GM13977 (cell line): ENCODE data around the gene NDUFB11.

Source experiments
- DNase-seq: peaks from one replicate; pipeline ENCODE4 v3.0.0; 2012; ENCODE audit warnings: low spot score
- in situ Hi-C: fragments of 300-500 bp; cut with MboI; formaldehyde crosslinking; loops from one replicate; pipeline ENCODE4 v1.12.0; 2022; ENCODE audit warnings: low sequenced_read_pairs, low pct_unique_long_range_greater_than_20kb, mixed read lengths, inconsistent platforms; ENCODE audit not compliant: unreplicated experiment
- TF ChIP-seq, protein P1 (sequence below): IDR thresholded peaks from 2 replicates; pipeline ENCODE4 v1.5.1; 2012; ENCODE audit warnings: mild to moderate bottlenecking, control low read depth; ENCODE audit not compliant: insufficient read depth; ENCODE audit errors: extremely low read depth, missing control alignments

The NDUFB11 gene

GRCh38 chrX:47176101-47176740 lies 31.7 kb upstream of the NDUFB11 start:
- TF ChIP-seq, protein P1, sequence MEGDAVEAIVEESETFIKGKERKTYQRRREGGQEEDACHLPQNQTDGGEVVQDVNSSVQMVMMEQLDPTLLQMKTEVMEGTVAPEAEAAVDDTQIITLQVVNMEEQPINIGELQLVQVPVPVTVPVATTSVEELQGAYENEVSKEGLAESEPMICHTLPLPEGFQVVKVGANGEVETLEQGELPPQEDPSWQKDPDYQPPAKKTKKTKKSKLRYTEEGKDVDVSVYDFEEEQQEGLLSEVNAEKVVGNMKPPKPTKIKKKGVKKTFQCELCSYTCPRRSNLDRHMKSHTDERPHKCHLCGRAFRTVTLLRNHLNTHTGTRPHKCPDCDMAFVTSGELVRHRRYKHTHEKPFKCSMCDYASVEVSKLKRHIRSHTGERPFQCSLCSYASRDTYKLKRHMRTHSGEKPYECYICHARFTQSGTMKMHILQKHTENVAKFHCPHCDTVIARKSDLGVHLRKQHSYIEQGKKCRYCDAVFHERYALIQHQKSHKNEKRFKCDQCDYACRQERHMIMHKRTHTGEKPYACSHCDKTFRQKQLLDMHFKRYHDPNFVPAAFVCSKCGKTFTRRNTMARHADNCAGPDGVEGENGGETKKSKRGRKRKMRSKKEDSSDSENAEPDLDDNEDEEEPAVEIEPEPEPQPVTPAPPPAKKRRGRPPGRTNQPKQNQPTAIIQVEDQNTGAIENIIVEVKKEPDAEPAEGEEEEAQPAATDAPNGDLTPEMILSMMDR = no peak
- in situ Hi-C loops = loop anchor here (25.0 kb wide), 1 partner anchor 336 kb away; no protein-coding TSS in a partner anchor
- no peak for DNase-seq

- no peak for DNase-seq
- in situ Hi-C loops = loop anchor here (25.0 kb wide), 1 partner anchor 337 kb away; no protein-coding TSS in a partner anchor
- TF ChIP-seq, protein P1 = no peak
These were observed 31.1 kb upstream of the NDUFB11 start for GRCh38 chrX:47175588-47175980.

GRCh38 chrX:47174846-47175587 lies 30.5 kb upstream of the NDUFB11 start:
- in situ Hi-C loops = loop anchor here (25.0 kb wide), 1 partner anchor 337 kb away; no protein-coding TSS in a partner anchor
- TF ChIP-seq, protein P1 = no peak

GRCh38 chrX:47174376-47174775 lies 29.9 kb upstream of the NDUFB11 start:
- TF ChIP-seq, protein P1 = no peak
- in situ Hi-C loops = no loop called here
- no peak for DNase-seq

More at GRCh38 chrX:47174846-47175587, 30.5 kb upstream of the NDUFB11 start:
- DNase-seq = no peak

- in situ Hi-C loops = no loop called here
- TF ChIP-seq, protein P1 = no peak
- DNase-seq = no peak
These were observed 28.7 kb upstream of the NDUFB11 start for GRCh38 chrX:47172971-47173792.

DNA sequence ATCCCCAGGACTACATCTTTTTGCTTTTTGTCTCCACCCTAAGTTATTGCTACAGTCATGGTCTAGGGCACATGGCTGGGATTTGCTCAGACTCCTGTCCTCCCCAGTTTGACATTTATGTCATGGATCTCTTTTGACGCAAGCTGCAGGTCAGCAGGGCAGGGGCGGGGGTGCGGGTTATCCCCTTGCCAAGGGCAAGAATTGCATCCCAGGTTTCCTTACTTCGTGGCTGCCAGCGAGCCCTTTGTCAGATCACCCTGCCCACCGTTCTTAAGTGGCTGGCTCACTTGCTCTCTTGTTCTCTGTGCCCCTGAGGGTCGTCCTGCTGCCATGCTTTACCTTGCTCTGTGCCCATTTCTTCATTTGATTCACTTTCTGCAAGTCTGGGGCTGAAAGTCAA lies 28.0 kb upstream of the NDUFB11 start:
- no peak for DNase-seq
- TF ChIP-seq, protein P1 = no peak
- in situ Hi-C loops = no loop called here
